ENCODE results near the gene SLC12A5. TPM values are rescaled to one million over a fixed set of nuclear protein-coding genes. Genes with fewer than 3 reads are reported as not detected.
"Not testable (repeated sequence)": the region's sequence is repeated elsewhere in the genome, so short reads cannot be mapped to it uniquely, and the experiment has no call there.

The SLC12A5 gene
- total and polyA plus RNA-seq, 12 donors, result 0.28 to 1.3 (median 1.0) TPM; not detected in 8

- no peaks in the 10 kb centered on the region for H3K9me3 ChIP-seq
- H3K36me3 ChIP-seq, result no peaks in the 10 kb centered on the region
- ATAC-seq (no peak), DNase-seq (no peak)
- H3K4me1 ChIP-seq, result peaks cover 0 to 36% (median 0%) of the 10 kb centered on the region in 9 donors
- H3K27ac ChIP-seq, result no peak overlapping the region
- no peak overlapping the region for H3K4me3 ChIP-seq
- intact Hi-C loops (cut with DNase I), result no loop called here
- TF ChIP-seq CTCF (IDR thresholded peaks at IDR 0.05), result no peak
- 57 to 60% methylated on average over 9 of the region's 9 CpGs for WGBS, 2 donors
- peaks cover 6 to 85% (median 64%) of the 10 kb centered on the region in 7 donors for H3K27me3 ChIP-seq
Measured at GRCh38 chr20:45994761-45995493, 34.1 kb upstream of the SLC12A5 start.

DNA sequence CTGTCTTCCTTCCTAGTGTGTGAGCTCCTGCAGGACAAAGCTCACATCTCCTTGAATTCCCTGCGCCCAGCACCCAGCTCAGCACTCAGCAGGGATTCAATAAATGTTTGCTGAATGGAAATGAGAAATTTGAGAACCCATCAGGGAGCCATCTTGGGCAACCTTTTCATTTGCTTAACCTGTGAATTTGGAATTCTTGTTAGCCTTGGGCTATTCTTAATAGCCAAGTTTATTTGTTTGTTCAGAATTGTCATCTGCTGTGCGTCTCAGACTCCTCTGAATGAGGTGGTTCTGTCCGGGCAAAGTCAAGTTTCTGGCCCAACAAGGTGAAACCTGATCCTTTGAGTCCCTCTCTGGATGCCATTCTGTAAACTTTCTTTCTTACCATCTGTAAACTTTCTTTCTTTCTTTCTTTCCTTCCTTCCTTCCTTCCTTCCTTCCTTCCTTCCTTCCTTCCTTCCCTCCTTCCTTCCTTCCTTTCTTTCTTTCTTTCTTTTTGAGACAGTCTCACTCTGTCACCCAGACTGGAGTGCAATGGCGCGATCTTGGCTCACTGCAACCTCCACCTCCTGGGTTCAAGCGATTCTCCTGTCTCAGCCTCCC, 33.4 kb upstream of the SLC12A5 start:
- H3K4me3 ChIP-seq; DNase-seq; ATAC-seq; H3K36me3 ChIP-seq; H3K27ac ChIP-seq; intact Hi-C loops (cut with DNase I); H3K9me3 ChIP-seq: not testable (repeated sequence)
- 74 to 76% methylated on average over 6 of the region's 6 CpGs for WGBS, 2 donors
- peaks cover 6 to 85% (median 59%) of the 10 kb centered on the region in 7 donors for H3K27me3 ChIP-seq
- peaks cover 0 to 43% (median 4%) of the 10 kb centered on the region in 9 donors for H3K4me1 ChIP-seq

- H3K27ac ChIP-seq, result no peak overlapping the region
- peaks cover 0 to 52% (median 7%) of the 10 kb centered on the region in 9 donors for H3K4me1 ChIP-seq
- intact Hi-C loops (cut with DNase I), result no loop called here
- no peaks in the 10 kb centered on the region for H3K9me3 ChIP-seq
- DNase-seq (no peak), ATAC-seq (no peak)
- 31 to 45% methylated on average over 3 of the region's 3 CpGs for WGBS, 2 donors
- H3K27me3 ChIP-seq, result peaks cover 0 to 80% (median 60%) of the 10 kb centered on the region in 7 donors
- TF ChIP-seq CTCF (IDR thresholded peaks at IDR 0.05), result no peak
- H3K36me3 ChIP-seq, result no peaks in the 10 kb centered on the region
- H3K4me3 ChIP-seq, result no peak overlapping the region
Measured at GRCh38 chr20:45997187-45997586, 31.8 kb upstream of the SLC12A5 start.

- Histone ChIP-seq H3K27me3 (peaks cover 0 to 83% (median 55%) of the 10 kb centered on the region in 7 donors), H3K4me3 (no peak overlapping the region), H3K9me3 (no peaks in the 10 kb centered on the region), H3K36me3 (no peaks in the 10 kb centered on the region), H3K27ac (peak overlapping the region in 1 of 10 donors; percentile 81), H3K4me1 (peaks cover 0 to 54% (median 7%) of the 10 kb centered on the region in 9 donors)
- DNase-seq, result no peak
- WGBS, 2 donors, result 61 to 85% methylated on average over 2 of the region's 2 CpGs
- ATAC-seq, result peak in 7 of 8 donors; percentile 33 to 85 (median 71)
- intact Hi-C loops (cut with DNase I), result no loop called here
- no peak for TF ChIP-seq CTCF (IDR thresholded peaks at IDR 0.05)
Measured at GRCh38 chr20:45998337-45998736, 30.7 kb upstream of the SLC12A5 start.

Data from heart right ventricle (tissue), 16 donors.